RWPE1 (cell line): ENCODE data around the gene KMT2D.
A peak's percentile ranks its signal among the peaks of the same experiment; 100 is the strongest.

ENCODE experiments used
- CTCF ChIA-PET: fragments of 350-600 bp; sonication (Branson Sonifier 250); formaldehyde crosslinking; extraction: SDS; loops from one replicate; lab custom pipeline; 2021; lab: Yijun Ruan, JAX
- POLR2A ChIA-PET: fragments of 400-600 bp; formaldehyde crosslinking; extraction: SDS; loops from one replicate; lab custom pipeline; 2020; ENCODE audit warnings: antibody characterized with exemption; ENCODE audit not compliant: low non-redundant PET; lab: Yijun Ruan, JAX
- DNase-seq: peaks from one replicate; pipeline ENCODE4 v3.0.0; 2012; ENCODE audit warnings: low spot score
- H3K27ac ChIP-seq: fragments of 450-650 bp; 2 replicates; pipeline ENCODE4 v1.5.1; 2017
- CTCF ChIP-seq: fragments of 450-650 bp; conservative IDR thresholded peaks from 2 replicates; pipeline ENCODE4 v1.5.1; 2017; ENCODE audit warnings: low read depth, mild to moderate bottlenecking

KMT2D gene

GRCh38 chr12:49032679-49033447 lies 27.7 kb downstream of the KMT2D start:
- ChIA-PET POLR2A (no interaction called here), CTCF (interaction anchor here (1.1 kb wide), 1 partner anchor 13 kb away, joined by 3 read pairs; no protein-coding TSS in a partner anchor)
- no peak for TF ChIP-seq CTCF

GRCh38 chr12:49032276-49032675 lies 28.3 kb downstream of the KMT2D start:
- no peak for TF ChIP-seq CTCF
- 0 out of 2 replicates have a peak overlapping the region, but pooled peaks have one; percentile 17 for H3K27ac ChIP-seq
- no peak for DNase-seq
- ChIA-PET CTCF (no interaction called here), POLR2A (no interaction called here)

More at GRCh38 chr12:49032679-49033447, 27.7 kb downstream of the KMT2D start:
- DNase-seq, result no peak
- peak overlapping the region; percentile 17; the same call in 1 of the 2 replicates for H3K27ac ChIP-seq

GRCh38 chr12:49031573-49032161 lies 28.9 kb downstream of the KMT2D start:
- H3K27ac ChIP-seq, result no peak overlapping the region
- DNase-seq, result no peak
- no peak for TF ChIP-seq CTCF
- ChIA-PET CTCF (interaction anchor here (0.6 to 2.1 kb wide), 3 partner anchors 12 to 1265 kb away, joined by 3 to 8 read pairs (median 4); no protein-coding TSS in a partner anchor), POLR2A (interaction anchor here (0.6 kb wide), 1 partner anchor 40 kb away, joined by 3 read pairs; no protein-coding TSS in a partner anchor)

GRCh38 chr12:49030714-49031572 lies 29.7 kb downstream of the KMT2D start:
- H3K27ac ChIP-seq, result no peak overlapping the region; the same call in 1 of the 2 replicates
- no peak for TF ChIP-seq CTCF
- CTCF ChIA-PET, result interaction anchor here (0.6 to 2.1 kb wide), 3 partner anchors 13 to 1265 kb away, joined by 3 to 8 read pairs (median 4); no protein-coding TSS in a partner anchor
- no peak for DNase-seq
- POLR2A ChIA-PET, result interaction anchor here (0.6 kb wide), 2 partner anchors 41 to 262 kb away, joined by 3 to 11 read pairs; no protein-coding TSS in a partner anchor

- no peak for TF ChIP-seq CTCF
- CTCF ChIA-PET, result interaction anchor here (0.6 to 2.1 kb wide), 4 partner anchors 12 to 34 kb away, joined by 3 to 8 read pairs (median 4); no protein-coding TSS in a partner anchor
- DNase-seq, result no peak
- no peak overlapping the region; the same call in 1 of the 2 replicates for H3K27ac ChIP-seq
- POLR2A ChIA-PET, result interaction anchor here (1.5 kb wide), 1 partner anchor 8 kb away, joined by 4 read pairs; no protein-coding TSS in a partner anchor
Observed at GRCh38 chr12:49030119-49030518, 30.5 kb downstream of the KMT2D start.
